SW480 (cell line): ENCODE measurements around the gene ADPRHL1.
"Not testable (repeated sequence)": the region's sequence is repeated elsewhere in the genome, so short reads cannot be mapped to it uniquely, and the experiment has no call there.

Experiments
- DNase-seq: peaks from one replicate; pipeline ENCODE4 v3.0.0-alpha.2; 2016; ENCODE audit warnings: low spot score

The ADPRHL1 gene

GRCh38 chr13:113402471-113403254 is 50.6 kb downstream of the ADPRHL1 start:
- no peak for DNase-seq

GRCh38 chr13:113401452-113402415 is 51.6 kb downstream of the ADPRHL1 start:
- no peak for DNase-seq

GRCh38 chr13:113400621-113401451 is 52.5 kb downstream of the ADPRHL1 start:
- no peak for DNase-seq

- no peak for DNase-seq
Observed at GRCh38 chr13:113399755-113400149, 53.5 kb downstream of the ADPRHL1 start.

- no peak for DNase-seq
Observed at GRCh38 chr13:113398963-113399754, 54.1 kb downstream of the ADPRHL1 start.

GRCh38 chr13:113397608-113398425 is 55.5 kb downstream of the ADPRHL1 start:
- no peak for DNase-seq

GRCh38 chr13:113394339-113394640 is 59.0 kb downstream of the ADPRHL1 start:
- no peak for DNase-seq

GRCh38 chr13:113393563-113394338 is 59.5 kb downstream of the ADPRHL1 start:
- DNase-seq: peak; percentile 79

- DNase-seq: no peak
Observed at GRCh38 chr13:113393226-113393562, 60.1 kb downstream of the ADPRHL1 start.

- no peak for DNase-seq
Observed at GRCh38 chr13:113390874-113391497, 62.3 kb downstream of the ADPRHL1 start.

- DNase-seq: not testable (repeated sequence)
Observed at GRCh38 chr13:113389586-113389985, 63.7 kb downstream of the ADPRHL1 start.

GRCh38 chr13:113387396-113387795 is 65.9 kb downstream of the ADPRHL1 start:
- no peak for DNase-seq

GRCh38 chr13:113383089-113383488 is 70.2 kb downstream of the ADPRHL1 start:
- DNase-seq: no peak

GRCh38 chr13:113382542-113382941 is 70.7 kb downstream of the ADPRHL1 start:
- not testable (repeated sequence) for DNase-seq

- no peak for DNase-seq
Observed at GRCh38 chr13:113378825-113379224, 74.5 kb downstream of the ADPRHL1 start.

- no peak for DNase-seq
Observed at GRCh38 chr13:113374511-113375175, 78.6 kb downstream of the ADPRHL1 start.

GRCh38 chr13:113373811-113374485 is 79.3 kb downstream of the ADPRHL1 start:
- no peak for DNase-seq

- not testable (repeated sequence) for DNase-seq
Observed at GRCh38 chr13:113371701-113372100, 81.6 kb downstream of the ADPRHL1 start.
